Activated CD8-positive, alpha-beta T cell treated with anti-CD3 and anti-CD28 coated beads for 36 hours (primary cell): ENCODE results near the gene ZDHHC5. TPM values are rescaled to one million over a fixed set of nuclear protein-coding genes. Genes with fewer than 3 reads are reported as not detected.
"Not testable (repeated sequence)": the region's sequence is repeated elsewhere in the genome, so short reads cannot be mapped to it uniquely, and the experiment has no call there.

Experiments
- ATAC-seq: fragments of 200-7000 bp; cut with Tn5 transposase; one replicate; pipeline ENCODE4 v1.10.0; 2021; ENCODE audit warnings: mild to moderate bottlenecking, moderate library complexity
- CTCF ChIA-PET: fragments of 350-600 bp; sonication (Branson Sonifier 250); formaldehyde crosslinking; loops from one replicate; lab custom pipeline; 2021; ENCODE audit warnings: antibody characterized with exemption; lab: Charles Lee
- POLR2A ChIA-PET: fragments of 350-600 bp; sonication (Branson Sonifier 250); formaldehyde crosslinking; loops from one replicate; lab custom pipeline; 2021; ENCODE audit warnings: antibody characterized with exemption; lab: Charles Lee
- DNase-seq: peaks from one replicate; pipeline ENCODE4 v3.0.0-alpha.2; 2020
- H3K27ac Mint-ChIP-seq: one replicate; pipeline ENCODE4 v1.8.0; 2021; ENCODE audit warnings: mild to moderate bottlenecking, mixed read lengths
- H3K27me3 Mint-ChIP-seq: one replicate; pipeline ENCODE4 v1.8.0; 2021; ENCODE audit warnings: mixed read lengths
- H3K36me3 Mint-ChIP-seq: one replicate; pipeline ENCODE4 v1.8.0; 2021; ENCODE audit warnings: low read depth, mixed read lengths
- H3K4me1 Mint-ChIP-seq: one replicate; pipeline ENCODE4 v1.8.0; 2021; ENCODE audit warnings: low read depth, mixed read lengths
- H3K4me3 Mint-ChIP-seq: one replicate; pipeline ENCODE4 v1.8.0; 2021; ENCODE audit warnings: mild to moderate bottlenecking, moderate library complexity, mixed read lengths
- H3K9me3 Mint-ChIP-seq: one replicate; pipeline ENCODE4 v1.8.0; 2021; ENCODE audit warnings: mixed read lengths
- CTCF ChIP-seq: fragments of 200-600 bp; IDR thresholded peaks from one replicate; pipeline ENCODE4 v1.8.0; 2022; ENCODE audit warnings: antibody characterized with exemption, mild to moderate bottlenecking
- intact Hi-C: fragments of 100-400 bp; cut with micrococcal nuclease; formaldehyde crosslinking; loops from one replicate; pipeline ENCODE4 v1.10.0; 2022
- total RNA-seq, 2 experiments: library from RNA; stranded (reverse); gene quantifications; one replicate each; pipeline ENCODE4 v1.2.3, GENCODE V29; 2021

Gene ZDHHC5
- total RNA-seq, 2 experiments from 2014 or later: 53.7 to 54.8 TPM

- peaks cover 26% of the 10 kb centered on the region for H3K36me3 Mint-ChIP-seq
- intact Hi-C loops: no loop called here
- peak overlapping the region; percentile 34 for H3K27ac Mint-ChIP-seq
- no peaks in the 10 kb centered on the region for H3K9me3 Mint-ChIP-seq
- POLR2A ChIA-PET: interaction anchor here (1.8 kb wide), 1 partner anchor 18 kb away, joined by 4 read pairs; no protein-coding TSS in a partner anchor
- ATAC-seq (no peak), DNase-seq (no peak)
- no peak overlapping the region for H3K4me3 Mint-ChIP-seq
- no peak for TF ChIP-seq CTCF
- CTCF ChIA-PET: interaction anchor here (0.9 to 1.4 kb wide), 3 partner anchors 9 to 101 kb away, joined by 3 to 4 read pairs (median 3); no protein-coding TSS in a partner anchor
- H3K27me3 Mint-ChIP-seq: no peaks in the 10 kb centered on the region
- no peaks in the 10 kb centered on the region for H3K4me1 Mint-ChIP-seq
These were observed 31.9 kb downstream of the ZDHHC5 start for GRCh38 chr11:57699813-57700212.

- Mint-ChIP-seq H3K9me3 (no peaks in the 10 kb centered on the region), H3K27me3 (no peaks in the 10 kb centered on the region), H3K4me1 (no peaks in the 10 kb centered on the region), H3K4me3 (no peak overlapping the region), H3K27ac (peak overlapping the region; percentile 25), H3K36me3 (peaks cover 23% of the 10 kb centered on the region)
- ChIA-PET CTCF (interaction anchor here (1.4 kb wide), 1 partner anchor 100 kb away, joined by 4 read pairs; no protein-coding TSS in a partner anchor), POLR2A (interaction anchor here (0.8 to 1.8 kb wide), 2 partner anchors 17 to 32 kb away, joined by 3 to 4 read pairs; no protein-coding TSS in a partner anchor)
- intact Hi-C loops: no loop called here
- TF ChIP-seq CTCF: no peak
- no peak for ATAC-seq
- DNase-seq: no peak
These were observed 32.5 kb downstream of the ZDHHC5 start for GRCh38 chr11:57700425-57700824.

- peaks cover 4% of the 10 kb centered on the region for H3K4me1 Mint-ChIP-seq
- H3K4me3 Mint-ChIP-seq: no peak overlapping the region
- CTCF ChIA-PET: interaction anchor here (1.2 to 1.6 kb wide), 2 partner anchors 45 to 97 kb away, joined by 3 to 7 read pairs; no protein-coding TSS in a partner anchor
- no peaks in the 10 kb centered on the region for H3K9me3 Mint-ChIP-seq
- no peak for ATAC-seq
- no peak for DNase-seq
- POLR2A ChIA-PET: interaction anchor here (1.3 to 2.8 kb wide), 3 partner anchors 8 to 15 kb away, joined by 6 to 7 read pairs (median 6); partner anchors contain the start of genes MED19 and TMX2
- TF ChIP-seq CTCF: no peak
- H3K27me3 Mint-ChIP-seq: no peaks in the 10 kb centered on the region
- intact Hi-C loops: no loop called here
- peaks cover 18% of the 10 kb centered on the region for H3K36me3 Mint-ChIP-seq
- no peak overlapping the region for H3K27ac Mint-ChIP-seq
These were observed 35.4 kb downstream of the ZDHHC5 start for GRCh38 chr11:57703341-57703740.

GRCh38 chr11:57704932-57705331 is 37.0 kb downstream of the ZDHHC5 start:
- ChIA-PET POLR2A (interaction anchor here (0.9 to 2.5 kb wide), 4 partner anchors 10 to 36 kb away, joined by 3 to 10 read pairs (median 4); partner anchors contain the start of gene SELENOH), CTCF (no interaction called here)
- intact Hi-C loops: no loop called here
- H3K27me3 Mint-ChIP-seq: no peaks in the 10 kb centered on the region
- peak overlapping the region; percentile 49 for H3K27ac Mint-ChIP-seq
- no peak for TF ChIP-seq CTCF
- no peak for ATAC-seq
- DNase-seq: no peak
- peaks cover 10% of the 10 kb centered on the region for H3K4me1 Mint-ChIP-seq
- H3K36me3 Mint-ChIP-seq: peaks cover 11% of the 10 kb centered on the region
- H3K4me3 Mint-ChIP-seq: no peak overlapping the region
- no peaks in the 10 kb centered on the region for H3K9me3 Mint-ChIP-seq

GRCh38 chr11:57705432-57705831 is 37.5 kb downstream of the ZDHHC5 start:
- H3K27me3 Mint-ChIP-seq, H3K9me3 Mint-ChIP-seq, H3K27ac Mint-ChIP-seq, intact Hi-C loops, ATAC-seq, CTCF ChIA-PET, H3K4me3 Mint-ChIP-seq, DNase-seq, H3K36me3 Mint-ChIP-seq: not testable (repeated sequence)
- POLR2A ChIA-PET: interaction anchor here (0.9 to 2.5 kb wide), 4 partner anchors 10 to 37 kb away, joined by 3 to 10 read pairs (median 4); partner anchors contain the start of gene SELENOH
- H3K4me1 Mint-ChIP-seq: peaks cover 13% of the 10 kb centered on the region
